ENCODE measurements around the gene LGI4.
"Not testable (repeated sequence)": the region's sequence is repeated elsewhere in the genome, so short reads cannot be mapped to it uniquely, and the experiment has no call there.

LGI4 gene

DNA sequence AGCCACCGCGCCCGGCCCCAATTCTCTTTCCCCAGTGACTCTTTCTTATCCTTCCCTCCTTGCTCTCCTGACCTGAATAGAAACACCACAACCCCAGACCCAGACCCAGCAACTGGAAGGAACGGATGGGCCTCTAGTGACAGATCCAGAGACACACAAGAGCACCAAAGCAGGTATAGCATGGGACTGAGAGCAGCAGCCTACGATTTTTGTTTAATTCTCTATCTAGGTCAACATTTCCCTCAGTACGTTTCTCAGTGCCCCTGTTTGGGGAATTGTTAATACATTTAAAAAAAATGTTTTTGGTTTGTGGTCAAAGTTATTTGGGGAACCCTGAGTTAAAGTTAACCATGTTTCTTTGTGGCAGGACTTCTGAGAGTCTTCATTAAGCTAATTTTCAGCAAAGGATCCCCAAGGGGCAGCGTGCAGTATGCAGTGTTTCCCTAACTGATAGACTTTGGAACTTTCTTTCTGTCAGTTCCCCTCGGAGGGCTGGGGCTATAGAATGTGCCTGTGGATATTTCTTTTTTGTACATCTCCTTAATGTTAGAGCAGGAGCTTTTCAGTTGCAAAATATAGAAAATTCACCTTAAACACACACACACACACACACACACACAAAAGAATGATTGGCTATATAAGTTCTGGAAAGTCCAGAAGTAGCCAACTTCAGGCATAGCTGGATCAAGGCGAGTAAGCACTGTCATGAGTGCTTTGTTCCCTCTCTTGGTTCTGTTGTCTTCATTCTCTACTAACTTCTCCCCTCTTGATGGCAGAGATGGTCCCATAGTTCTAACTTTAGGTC, 26.0 kb upstream of the LGI4 start:
- DNase-seq, result no peak

DNA sequence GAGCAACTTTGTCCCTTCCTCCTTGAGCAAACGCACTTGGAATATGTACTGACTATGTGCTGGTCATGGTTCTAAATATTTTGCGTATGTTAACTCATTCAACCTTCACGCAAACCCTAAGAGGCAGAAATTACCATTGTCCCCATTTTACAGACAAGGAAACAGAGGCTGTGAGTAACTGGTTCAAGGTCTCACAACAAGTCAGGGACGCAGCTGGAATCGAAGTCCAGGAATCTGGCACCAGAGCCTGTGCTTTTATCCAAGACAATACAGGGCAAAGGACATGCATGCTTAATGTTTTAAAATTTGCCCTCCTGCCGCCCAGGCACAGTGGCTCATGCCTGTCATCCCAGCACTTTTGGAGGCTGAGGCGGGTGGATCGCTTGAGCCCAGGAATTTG, 24.7 kb upstream of the LGI4 start:
- DNase-seq, result no peak

DNA sequence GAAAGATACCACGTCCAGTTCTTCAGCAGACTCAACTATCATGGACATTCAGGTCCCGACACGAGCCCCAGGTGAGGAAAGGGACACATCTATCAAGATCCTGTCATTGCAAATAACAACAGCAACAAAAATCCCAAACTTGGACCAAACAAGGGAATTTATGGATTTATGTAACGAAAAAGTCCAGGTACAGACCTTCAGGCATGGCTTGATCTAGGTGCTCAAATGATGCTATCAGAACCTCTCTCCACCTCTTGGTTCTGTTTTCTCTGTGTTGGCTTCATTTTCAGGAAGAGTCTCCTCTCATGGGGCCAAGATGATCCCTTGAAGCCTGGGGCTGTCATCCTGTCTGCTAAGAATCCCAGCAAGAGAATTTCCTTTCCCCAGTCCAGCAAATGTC, 22.6 kb upstream of the LGI4 start:
- DNase-seq, result no peak

DNA sequence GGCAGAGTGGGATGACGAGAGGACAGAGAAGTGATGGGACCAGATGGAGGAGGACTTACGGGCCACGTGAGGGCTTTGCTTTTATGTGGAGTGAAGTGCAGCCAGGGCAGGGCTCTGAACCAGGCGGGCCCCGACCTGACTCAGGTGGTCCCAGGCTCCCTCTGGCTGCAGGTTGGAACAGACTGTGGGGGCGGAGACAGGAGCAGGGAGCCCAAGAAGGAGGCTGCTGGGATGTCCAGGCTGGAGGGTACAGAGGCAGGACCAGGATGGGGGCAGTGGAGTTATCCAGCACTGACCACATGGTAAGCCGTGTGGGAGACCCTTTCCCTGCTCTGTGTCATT, 21.8 kb upstream of the LGI4 start:
- DNase-seq, result no peak

DNA sequence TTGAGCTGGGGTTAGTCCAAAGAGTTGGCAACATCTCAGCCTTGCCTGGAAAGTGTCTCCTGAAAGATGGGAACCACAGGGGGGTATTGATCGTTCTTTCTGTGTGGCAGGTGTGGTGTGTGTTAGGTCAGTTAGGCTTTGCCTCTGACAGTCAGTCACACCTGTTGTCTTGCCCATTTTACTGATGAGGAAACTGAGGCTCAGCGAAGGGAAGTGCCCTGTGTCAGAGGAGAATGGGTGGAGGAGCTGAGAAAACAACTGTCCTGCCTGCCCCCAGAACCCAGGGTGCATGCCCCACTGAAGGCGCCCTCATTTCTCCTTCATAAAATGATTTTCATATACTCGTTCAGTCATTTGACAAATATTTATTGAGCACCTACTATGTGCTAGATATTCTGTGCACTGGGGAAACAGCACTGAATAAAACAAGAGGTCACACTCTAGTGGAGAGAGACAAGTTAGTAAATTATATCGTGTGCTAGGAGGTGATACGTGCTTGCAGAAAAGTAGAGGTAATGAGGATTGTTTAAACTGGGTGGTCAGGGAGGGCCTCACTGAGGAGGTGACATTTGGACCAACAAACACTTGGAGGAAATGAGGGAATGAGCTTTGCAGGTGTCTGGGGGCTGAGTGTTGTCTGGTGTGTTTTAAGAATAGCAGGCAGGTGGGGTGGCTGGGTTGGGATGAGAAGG, 21.3 kb upstream of the LGI4 start:
- no peak for DNase-seq

DNA sequence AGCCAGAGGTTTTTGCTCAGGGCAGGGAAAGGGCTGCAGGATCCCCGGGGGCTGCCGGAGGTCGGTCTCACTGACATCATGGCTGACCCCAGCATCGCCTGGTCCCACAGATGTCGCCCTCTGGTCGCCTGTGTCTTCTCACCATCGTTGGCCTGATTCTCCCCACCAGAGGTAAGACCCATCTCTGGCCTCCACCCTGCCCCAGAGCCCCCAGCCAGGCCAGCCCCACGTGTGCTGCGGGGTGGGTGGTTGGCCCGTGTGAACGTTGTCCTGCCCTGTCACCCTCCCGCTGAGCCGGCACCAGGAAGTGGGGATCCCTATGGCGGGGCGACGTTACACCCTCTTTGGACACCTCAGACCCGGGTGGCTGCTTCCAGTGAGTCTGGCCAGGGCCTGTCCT, 20.6 kb upstream of the LGI4 start:
- DNase-seq, result no peak

DNA sequence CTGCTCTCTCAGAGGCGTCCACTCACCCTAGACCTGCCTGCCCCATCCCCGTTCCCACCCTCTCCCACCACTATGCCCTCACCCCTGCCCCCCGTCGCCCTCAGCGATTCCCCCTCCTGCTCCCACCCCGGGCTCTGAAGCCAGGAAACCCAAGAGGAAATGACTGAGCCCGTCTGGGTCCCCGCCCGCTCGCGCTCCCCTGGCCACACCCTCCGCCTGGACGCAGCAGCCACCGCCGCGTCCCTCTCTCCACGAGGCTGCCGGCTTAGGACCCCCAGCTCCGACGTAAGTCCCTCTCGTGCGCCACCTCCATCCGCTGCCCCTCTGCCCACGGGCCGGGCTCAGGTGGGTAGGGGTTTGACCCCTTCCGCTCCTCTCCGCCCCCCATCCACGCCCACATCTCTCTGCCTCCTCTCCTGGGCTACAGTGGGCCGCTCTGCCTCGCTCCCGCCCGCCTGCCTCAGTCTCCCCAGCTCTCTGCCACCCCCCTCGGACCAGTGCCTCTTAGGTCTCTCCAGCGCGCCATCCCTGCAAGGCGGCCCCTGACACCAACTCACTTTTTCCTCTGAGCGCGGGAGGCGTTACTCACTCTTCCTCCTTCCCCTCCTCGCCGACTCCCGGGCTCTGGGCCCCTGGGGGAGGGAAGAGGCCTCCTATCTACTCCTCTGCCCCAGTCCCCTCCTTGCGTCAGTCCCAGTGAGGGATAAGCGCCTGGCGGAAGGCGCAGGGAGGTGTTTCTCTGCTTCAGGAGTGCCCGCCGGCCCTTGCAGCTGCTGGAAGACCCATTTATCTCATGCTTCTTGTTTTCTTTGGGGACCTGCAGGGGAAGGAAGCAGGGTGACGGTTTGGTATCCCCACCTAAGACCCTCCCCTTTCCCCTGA, 19.9 kb upstream of the LGI4 start, which contains the start of gene FXYD5:
FXYD5 (plus strand) TSS at position 211 of the 882 bp plus-strand sequence. CDS start 816 bp downstream, outside the sequence.
- DNase-seq, result no peak

DNA sequence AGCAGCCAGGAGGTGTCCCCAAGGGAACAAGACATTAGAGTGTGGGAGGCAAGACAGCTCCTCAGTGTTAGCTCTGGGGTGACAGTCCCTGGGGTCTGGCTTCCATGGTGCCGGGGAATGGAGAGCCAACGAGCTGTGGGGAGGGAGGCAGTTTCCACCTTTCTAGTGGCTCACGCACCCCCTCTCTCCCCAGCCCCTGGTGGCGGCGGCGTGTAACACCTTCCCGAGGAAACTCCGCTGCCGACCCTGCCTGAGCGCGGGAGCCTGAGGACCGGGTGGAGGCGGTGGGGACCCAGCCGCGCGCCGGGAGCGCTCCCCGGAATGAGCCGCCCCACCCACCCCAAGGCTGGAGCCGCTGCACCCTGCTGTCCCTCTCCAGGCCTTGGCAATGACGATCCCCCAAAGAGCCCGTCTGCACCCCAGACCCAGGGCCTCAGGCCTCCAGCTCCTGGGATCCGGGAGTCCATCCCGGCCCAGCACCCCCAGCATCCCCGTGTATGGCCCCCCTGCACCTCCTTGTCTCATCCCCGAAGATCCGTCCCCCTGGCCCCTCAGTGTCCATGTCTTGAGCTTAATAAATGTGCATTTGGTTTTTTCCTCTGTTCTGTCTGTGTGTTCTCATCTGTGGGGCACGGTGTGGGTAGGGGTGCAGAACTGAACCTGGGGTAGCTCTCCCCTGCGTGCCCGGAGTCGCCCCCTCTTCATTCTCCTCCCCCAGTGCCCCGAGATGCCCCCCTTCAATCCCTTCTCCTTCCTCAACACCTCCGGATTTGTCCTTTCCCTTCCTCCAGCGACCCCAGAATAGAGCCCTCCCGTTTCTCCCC, 19.1 kb upstream of the LGI4 start:
- no peak for DNase-seq

DNA sequence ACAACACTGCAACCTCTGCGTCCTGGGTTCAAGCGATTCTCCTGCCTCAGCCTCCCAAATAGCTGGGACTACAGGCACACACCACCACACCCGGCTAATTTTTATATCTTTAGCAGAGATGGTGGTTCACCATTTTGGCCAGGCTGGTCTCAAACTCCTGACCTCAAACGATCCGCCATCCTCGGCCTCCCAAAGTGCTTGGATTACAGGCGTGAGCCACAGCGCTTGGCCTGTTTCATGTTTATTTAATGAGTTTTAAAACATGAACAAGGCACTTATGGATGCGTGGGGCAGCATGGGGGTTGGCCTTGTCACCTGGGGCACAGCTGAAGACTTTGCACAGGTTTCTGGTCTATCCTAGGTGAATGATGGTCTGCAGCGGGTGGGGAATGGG, 18.3 kb upstream of the LGI4 start:
- not testable (repeated sequence) for DNase-seq

DNA sequence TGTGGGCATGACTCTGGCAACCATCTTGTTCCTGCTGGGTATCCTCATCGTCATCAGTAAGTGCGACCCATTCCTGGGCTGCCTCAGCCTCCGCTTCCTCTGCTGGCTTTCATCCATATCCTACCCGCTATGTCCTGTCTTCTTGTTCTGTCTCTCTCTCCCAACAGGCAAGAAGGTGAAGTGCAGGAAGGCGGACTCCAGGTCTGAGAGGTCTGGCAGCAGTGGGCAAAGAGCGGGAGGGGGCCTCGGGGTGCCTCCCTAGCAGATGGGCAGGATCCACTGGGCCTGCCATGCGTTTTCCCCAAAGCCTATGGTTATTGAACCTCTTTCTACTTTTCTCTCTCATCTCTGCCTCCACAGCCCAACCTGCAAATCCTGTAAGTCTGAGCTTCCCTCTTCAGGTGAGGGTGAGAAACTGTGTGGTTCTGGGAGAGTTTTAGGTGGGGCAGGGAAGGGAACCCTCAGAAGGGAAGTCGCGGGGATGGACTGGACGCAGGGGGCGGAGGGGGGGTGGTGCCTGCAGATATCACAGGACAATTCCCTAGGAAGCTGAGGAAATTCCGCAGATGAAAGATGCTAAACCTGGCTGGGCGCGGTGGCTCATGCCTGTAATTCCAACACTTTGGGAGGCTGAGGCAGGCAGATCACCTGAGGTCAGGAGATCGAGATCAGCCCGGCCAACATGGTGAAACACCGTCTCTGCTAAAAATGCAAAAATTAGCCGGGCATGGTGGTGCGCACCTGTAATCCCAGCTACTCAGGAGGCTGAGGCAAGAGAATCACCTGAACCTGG, 16.6 kb upstream of the LGI4 start:
- DNase-seq, result no peak

DNA sequence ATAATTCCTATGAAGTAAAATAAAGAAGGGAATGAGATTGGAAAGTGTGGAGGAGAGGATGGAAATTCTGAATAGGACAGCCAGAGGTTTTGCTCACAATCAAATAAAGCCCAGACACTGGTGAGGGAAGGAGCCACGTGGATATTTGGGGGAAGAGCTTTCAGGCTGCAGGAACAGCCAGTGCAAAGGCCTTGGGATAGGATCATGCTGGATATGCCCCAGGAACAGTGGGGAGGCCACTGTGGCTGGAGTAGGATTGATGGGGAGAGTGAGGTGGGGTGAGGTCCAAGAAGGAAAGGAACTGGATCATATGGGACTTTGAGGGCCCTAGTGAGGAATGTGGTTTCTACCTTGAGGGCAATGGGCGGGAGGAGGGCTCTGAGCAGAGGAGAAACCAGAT, 15.6 kb upstream of the LGI4 start:
- DNase-seq, result no peak

DNA sequence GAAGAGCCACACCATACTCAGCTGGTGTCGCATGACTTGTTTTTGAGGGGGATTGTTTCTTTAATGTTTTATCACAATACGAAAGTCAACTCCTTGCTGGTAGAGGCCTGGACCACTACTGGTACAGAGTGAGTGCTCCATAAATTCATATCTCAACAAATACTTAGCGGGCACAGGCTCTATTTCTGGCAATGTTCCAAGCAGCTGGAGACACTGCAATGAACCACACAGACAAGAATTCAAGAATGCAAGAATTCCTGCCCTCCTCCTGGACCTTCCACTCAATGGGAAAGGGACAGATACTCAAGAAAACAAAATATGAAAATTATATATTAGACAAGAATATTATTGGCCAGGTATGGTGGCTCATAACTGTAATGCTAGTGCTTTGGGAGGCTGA, 14.6 kb upstream of the LGI4 start:
- no peak for DNase-seq

DNA sequence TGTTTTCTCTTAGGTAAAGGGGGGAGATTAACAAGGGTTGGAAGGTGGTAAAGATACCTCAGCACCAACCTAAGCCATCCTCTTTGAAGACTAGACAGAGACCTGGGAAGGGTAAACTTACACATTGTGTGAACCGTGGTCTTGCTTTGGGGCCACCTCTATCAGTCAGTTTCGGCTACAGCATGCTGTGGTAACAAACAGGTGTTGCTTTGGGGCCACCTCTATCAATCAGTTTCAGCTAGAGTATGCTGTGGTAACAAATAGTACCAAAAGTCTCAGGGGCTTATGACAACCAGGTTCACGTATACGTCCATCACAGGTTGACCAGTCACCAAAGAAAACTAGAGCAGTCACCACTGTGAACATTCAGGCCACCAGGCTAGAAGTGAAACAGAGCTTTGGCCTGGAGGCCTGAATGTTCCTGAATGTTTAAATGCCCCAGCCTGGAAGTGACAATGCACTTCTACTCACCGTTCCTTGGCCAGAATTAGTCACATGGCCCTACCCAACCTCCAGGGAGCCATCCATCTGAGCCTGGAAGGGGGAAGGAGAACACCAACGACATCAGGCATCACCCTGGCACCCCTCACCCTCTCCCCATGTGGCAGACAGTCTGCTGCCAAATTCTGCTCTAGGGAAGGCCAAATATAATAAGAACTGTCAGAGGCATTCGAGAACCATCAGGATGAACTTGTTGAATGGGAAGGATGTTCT, 12.0 kb upstream of the LGI4 start:
- no peak for DNase-seq

DNA sequence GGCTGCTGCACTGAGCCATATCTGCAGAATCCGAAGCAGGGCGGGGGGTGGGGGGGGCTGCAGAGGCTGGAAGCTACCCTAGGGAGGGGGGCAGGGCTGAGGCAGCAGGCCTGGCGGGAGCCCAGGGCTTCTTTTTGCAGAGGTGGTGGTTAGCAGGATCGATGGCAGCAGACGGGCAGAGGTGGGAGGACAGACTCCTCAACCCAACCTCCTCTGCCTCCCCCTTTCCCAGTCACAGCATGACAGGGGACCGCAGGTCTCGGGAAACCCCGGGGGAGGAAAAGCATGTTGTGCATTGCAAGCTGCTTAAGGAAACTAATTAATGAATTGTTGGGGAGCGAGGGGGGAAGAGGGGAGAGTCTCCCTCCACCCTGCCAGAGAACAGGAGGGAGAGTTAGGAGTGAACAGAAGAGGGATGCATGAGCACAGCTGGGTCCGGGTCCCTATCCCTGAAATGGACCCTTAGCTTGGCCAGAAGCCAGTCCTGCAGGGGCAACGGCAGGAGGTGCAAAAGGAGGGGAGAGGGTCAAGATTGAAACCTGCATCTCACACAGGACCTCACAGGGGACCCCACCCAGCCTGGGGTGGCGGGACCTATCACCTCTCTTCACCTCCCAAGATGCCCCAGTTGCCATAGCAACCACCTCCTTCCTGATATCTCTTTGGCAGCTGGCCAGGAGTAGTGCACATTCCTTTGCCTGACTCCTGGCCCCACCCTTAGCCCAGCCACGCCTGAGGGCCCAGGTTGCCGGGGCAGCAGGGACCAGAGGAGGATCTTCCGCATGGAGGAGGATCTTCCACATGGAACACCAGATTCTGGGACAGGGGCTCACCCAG, 10.0 kb upstream of the LGI4 start:
- DNase-seq, result peak; percentile 17

DNA sequence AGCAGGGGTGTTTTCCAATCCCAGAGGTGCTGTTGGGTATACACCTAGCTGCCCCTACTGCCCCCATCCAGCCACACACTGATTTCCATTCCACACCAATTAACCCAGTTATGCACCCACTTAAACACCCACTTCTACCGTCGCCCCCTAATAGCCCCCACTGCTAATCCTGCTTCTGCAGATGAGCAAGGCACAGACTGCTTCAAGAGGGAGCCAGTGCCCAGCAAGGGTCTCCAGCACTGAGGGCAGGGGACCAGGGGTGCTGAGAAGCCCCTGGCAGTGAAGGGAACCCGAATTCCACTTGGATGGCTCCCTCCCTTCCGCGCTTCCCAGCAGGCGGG, 9.4 kb upstream of the LGI4 start:
- no peak for DNase-seq

DNA sequence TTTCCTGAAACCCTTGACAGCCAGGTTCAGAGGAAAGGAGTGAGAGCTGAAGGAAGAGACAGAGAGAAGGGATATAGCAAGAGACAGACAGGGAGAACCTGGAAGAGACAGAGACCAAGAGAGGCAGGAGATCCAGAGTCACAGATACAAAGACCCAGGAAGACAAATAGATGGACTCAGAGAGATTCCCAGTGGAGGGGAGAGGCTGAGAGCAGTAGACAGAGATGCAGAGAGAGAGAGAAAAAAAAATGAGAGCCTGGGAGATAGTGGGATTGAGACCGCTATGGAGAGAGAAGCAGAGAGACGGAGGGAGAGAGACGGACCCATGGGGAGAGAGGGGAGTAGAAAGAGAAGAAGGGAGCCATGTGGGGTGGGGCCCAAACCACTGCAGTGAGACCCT, 9.0 kb upstream of the LGI4 start:
- DNase-seq, result no peak

DNA sequence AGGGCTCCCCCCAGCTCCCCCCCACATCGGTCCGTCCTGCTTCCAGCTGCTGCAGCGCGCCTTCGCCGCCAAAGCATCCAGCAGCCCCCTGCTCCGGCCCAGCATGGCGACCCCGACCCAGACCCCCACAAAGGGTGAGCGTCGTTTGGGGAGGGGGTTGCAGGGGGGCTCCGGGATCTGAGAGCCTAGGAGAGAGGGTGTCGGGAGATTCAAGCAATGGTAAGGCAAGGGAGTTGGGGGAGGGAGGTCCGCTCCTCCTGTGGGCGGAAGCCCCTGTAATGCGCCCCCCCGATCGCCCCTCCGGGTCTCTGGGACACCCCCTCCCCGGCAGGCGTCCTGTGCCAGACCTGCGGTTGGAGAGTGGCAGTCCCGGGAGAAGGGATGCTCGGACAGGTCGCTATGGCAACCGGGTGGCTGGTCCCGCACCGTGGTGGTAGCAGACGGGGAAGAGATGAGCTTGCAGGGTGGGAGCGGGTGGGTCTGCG, 8.4 kb upstream of the LGI4 start, which contains the start of gene FXYD7:
FXYD7 (plus strand) TSS at position 25 of the 485 bp plus-strand sequence; CDS start at position 104, 79 bp downstream.
- DNase-seq, result no peak

DNA sequence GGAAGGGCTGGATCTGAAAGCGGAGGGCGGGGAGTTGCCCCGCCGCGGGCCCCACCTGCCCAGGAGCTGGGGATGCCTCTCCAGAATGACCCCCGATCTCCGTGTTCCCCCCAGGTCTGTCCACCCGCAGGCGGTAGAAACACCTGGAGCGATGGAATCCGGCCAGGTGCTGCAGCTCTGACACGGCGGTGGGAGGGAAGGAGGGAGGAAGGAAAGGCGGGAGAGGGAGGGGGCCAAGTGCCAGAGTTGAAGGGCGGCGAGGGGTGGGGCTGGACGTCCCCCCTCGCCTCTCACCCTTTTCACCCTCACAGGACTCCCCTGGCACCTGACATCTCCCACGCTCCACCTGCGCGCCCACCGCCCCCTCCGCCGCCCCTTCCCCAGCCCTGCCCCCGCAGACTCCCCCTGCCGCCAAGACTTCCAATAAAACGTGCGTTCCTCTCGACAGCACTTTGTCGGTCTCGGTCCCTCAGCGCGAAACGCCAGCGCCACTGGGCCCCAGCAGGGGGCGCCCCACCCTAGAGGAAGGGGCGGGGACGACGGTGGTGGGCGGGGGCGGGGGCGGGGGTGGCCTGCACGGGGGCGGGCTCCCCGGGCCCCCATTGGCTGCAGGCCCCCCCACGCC, 7.9 kb upstream of the LGI4 start:
- DNase-seq, result peak; percentile 9

DNA sequence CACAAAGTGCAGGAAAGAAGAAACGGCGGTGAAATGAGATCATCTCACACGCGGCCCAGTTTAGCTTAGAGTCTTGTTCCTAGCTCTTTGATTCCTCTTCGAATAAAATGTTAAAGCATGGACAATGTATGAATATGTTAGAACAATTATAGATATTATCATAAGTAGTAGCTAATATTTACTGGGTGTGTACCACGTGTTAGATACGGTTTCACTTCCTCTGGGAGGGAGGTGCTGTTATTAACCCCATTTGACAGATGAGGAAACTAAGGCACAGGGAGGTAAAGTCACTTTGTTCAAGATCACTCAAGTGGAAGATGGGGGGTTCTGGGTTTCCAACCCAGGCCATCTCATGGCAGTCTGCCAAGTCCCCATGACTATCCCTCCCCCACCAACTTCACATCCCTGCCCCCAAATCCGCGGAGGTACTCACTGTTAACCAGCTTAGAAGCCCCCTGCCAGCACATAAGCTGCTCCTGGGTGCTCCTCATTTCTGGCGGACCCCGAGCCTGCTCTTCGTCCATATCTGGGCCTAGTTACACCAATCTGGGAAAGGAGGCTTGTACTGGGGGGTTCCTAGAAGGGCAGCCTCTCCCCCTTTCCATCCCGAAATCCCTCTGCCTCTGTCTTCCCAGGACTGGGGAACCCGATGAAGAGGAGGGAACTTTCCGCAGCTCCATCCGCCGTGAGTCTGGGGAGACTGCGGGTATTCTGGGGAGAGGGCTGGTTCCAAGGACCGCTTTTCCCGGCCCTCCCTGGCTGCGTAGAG, 7.2 kb upstream of the LGI4 start:
- DNase-seq, result no peak
